Measurements from ENCODE around the gene S100A12.
"Not testable (repeated sequence)": the region's sequence is repeated elsewhere in the genome, so short reads cannot be mapped to it uniquely, and the experiment has no call there.

DNA sequence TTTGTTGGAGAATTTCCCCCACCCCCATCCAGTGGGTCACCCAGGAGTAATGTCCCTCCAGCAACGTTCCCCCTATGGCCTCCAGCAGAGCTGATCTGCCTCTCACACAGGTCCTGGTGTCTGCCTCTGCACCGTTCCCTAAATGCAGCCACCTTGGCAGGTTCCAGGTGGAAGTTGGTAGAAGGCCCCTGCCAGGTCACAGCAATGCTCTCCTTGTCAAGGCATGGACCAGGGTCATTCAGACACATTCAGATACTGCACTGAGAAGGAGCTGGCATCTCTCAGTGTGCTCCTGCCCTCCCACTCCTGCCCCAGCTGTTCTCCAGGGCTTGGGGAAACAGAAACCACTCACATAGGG, 44.0 kb upstream of the S100A12 start:
- TF ChIP-seq, protein P1, sequence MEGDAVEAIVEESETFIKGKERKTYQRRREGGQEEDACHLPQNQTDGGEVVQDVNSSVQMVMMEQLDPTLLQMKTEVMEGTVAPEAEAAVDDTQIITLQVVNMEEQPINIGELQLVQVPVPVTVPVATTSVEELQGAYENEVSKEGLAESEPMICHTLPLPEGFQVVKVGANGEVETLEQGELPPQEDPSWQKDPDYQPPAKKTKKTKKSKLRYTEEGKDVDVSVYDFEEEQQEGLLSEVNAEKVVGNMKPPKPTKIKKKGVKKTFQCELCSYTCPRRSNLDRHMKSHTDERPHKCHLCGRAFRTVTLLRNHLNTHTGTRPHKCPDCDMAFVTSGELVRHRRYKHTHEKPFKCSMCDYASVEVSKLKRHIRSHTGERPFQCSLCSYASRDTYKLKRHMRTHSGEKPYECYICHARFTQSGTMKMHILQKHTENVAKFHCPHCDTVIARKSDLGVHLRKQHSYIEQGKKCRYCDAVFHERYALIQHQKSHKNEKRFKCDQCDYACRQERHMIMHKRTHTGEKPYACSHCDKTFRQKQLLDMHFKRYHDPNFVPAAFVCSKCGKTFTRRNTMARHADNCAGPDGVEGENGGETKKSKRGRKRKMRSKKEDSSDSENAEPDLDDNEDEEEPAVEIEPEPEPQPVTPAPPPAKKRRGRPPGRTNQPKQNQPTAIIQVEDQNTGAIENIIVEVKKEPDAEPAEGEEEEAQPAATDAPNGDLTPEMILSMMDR (IDR thresholded peaks at IDR 0.05) = not testable (repeated sequence)
- not testable (repeated sequence) for TF ChIP-seq POLR2AphosphoS5 (IDR thresholded peaks at IDR 0.05)
